Endodermal cell (in vitro differentiated cells): ENCODE measurements around the gene HSD11B2. TPM values are rescaled to one million over a fixed set of nuclear protein-coding genes. Genes with fewer than 3 reads are reported as not detected.
A peak's percentile ranks its signal among the peaks of the same experiment; 100 is the strongest.

ENCODE experiments used
- DNase-seq: peaks from one replicate; pipeline ENCODE4 v3.0.0-alpha.2; 2017
- H3K27ac ChIP-seq: 2 replicates; pipeline ENCODE4 v1.5.1; 2013; ENCODE audit warnings: mild to moderate bottlenecking, low read depth, low read length, moderate library complexity
- H3K27me3 ChIP-seq: 2 replicates; pipeline ENCODE4 v1.6.1; 2013; ENCODE audit warnings: mild to moderate bottlenecking, low read length, moderate library complexity; ENCODE audit not compliant: insufficient read depth, control insufficient read depth, poor library complexity, severe bottlenecking
- H3K36me3 ChIP-seq: 2 replicates; pipeline ENCODE4 v1.7.0; 2013; ENCODE audit warnings: mild to moderate bottlenecking, low read length, moderate library complexity; ENCODE audit not compliant: control insufficient read depth, insufficient read depth
- H3K4me1 ChIP-seq: one replicate; pipeline ENCODE4 v1.7.0; 2013; ENCODE audit warnings: low read length; ENCODE audit not compliant: control insufficient read depth, insufficient read depth
- H3K4me3 ChIP-seq: 2 replicates; pipeline ENCODE4 v1.5.1; 2013; ENCODE audit warnings: mild to moderate bottlenecking, low read length, moderate library complexity
- H3K9ac ChIP-seq: 2 replicates; pipeline ENCODE4 v1.6.1; 2013; ENCODE audit warnings: mild to moderate bottlenecking, low read length, moderate library complexity; ENCODE audit not compliant: poor library complexity, severe bottlenecking; ENCODE audit errors: extremely low read depth
- H3K9me3 ChIP-seq: 2 replicates; pipeline ENCODE4 v1.6.1; 2013; ENCODE audit warnings: mild to moderate bottlenecking, low read length, moderate library complexity; ENCODE audit not compliant: control insufficient read depth
- H3K27ac Mint-ChIP-seq: 2 replicates; pipeline ENCODE4 v1.8.0; 2020; ENCODE audit warnings: mixed read lengths
- H3K27me3 Mint-ChIP-seq: 2 replicates; pipeline ENCODE4 v1.8.0; 2021; ENCODE audit warnings: mild to moderate bottlenecking, mixed read lengths; ENCODE audit not compliant: insufficient read depth
- H3K36me3 Mint-ChIP-seq: 2 replicates; pipeline ENCODE4 v1.8.0; 2020; ENCODE audit warnings: low read depth, mixed read lengths
- H3K4me1 Mint-ChIP-seq: 2 replicates; pipeline ENCODE4 v1.8.0; 2020; ENCODE audit warnings: mixed read lengths
- H3K4me3 Mint-ChIP-seq: 2 replicates; pipeline ENCODE4 v1.8.0; 2020; ENCODE audit warnings: mild to moderate bottlenecking, moderate library complexity, mixed read lengths
- H3K9me3 Mint-ChIP-seq: 2 replicates; pipeline ENCODE4 v1.8.0; 2020; ENCODE audit warnings: mild to moderate bottlenecking, mixed read lengths
- CTCF ChIP-seq: fragments of 200-600 bp; sonication (generic); conservative IDR thresholded peaks from 2 replicates; pipeline ENCODE4 v1.5.0; 2021; ENCODE audit warnings: antibody characterized with exemption, mild to moderate bottlenecking
- WGBS, 2 experiments: methylation state at CpG; one replicate each; pipeline versions ENCODE4 v1.1.5 to v1.1.7; 2013; ENCODE audit warnings: missing lambda C conversion rate in 2 of 2, mixed read lengths in 1 of 2; ENCODE audit not compliant: insufficient coverage in 1 of 2, insufficient read length in 1 of 2; 5-methylcytosine and 5-hydroxymethylcytosine counted together
- total RNA-seq, 2 donors: library from RNA; stranded (reverse); fragmentation: NEBNext Ultra II Directional in 1 of 2; extraction: Animal tissue kit (Norgen Biotek cat#: 25700) in 1 of 2; gene quantifications; 2 replicates in 1 of 2; 3 replicates in 1 of 2; pipeline ENCODE4 v1.2.1, GENCODE V29; 2021

Gene HSD11B2
- total RNA-seq, 2 donors from 2014 or later: 10.4 to 14.7 TPM

GRCh38 chr16:67428146-67428731 is 2.7 kb upstream of the HSD11B2 start:
- peaks cover 24% of the 10 kb centered on the region for H3K27me3 ChIP-seq

GRCh38 chr16:67429053-67429798 is 1.7 kb upstream of the HSD11B2 start:
- H3K4me3 ChIP-seq: no peak overlapping the region
- no peak for TF ChIP-seq CTCF
- Mint-ChIP-seq H3K4me1 (peaks cover 41% of the 10 kb centered on the region), H3K4me3 (no peak overlapping the region), H3K36me3 (no peaks in the 10 kb centered on the region), H3K27ac (no peak overlapping the region), H3K9me3 (no peaks in the 10 kb centered on the region), H3K27me3 (peaks cover 31% of the 10 kb centered on the region)
- WGBS, 2 experiments: 99 to 100% methylated on average over 2 to 3 of the region's 3 CpGs
- H3K4me1 ChIP-seq: peaks cover 14% of the 10 kb centered on the region
- H3K27ac ChIP-seq: no peak overlapping the region
- no peak for DNase-seq
- no peaks in the 10 kb centered on the region for H3K9me3 ChIP-seq
- peaks cover 24% of the 10 kb centered on the region for H3K27me3 ChIP-seq
- no peak overlapping the region for H3K9ac ChIP-seq
- no peaks in the 10 kb centered on the region for H3K36me3 ChIP-seq

More at GRCh38 chr16:67428146-67428731, 2.7 kb upstream of the HSD11B2 start:
- Mint-ChIP-seq H3K9me3 (no peaks in the 10 kb centered on the region), H3K4me1 (peaks cover 45% of the 10 kb centered on the region), H3K36me3 (no peaks in the 10 kb centered on the region), H3K27ac (no peak overlapping the region), H3K27me3 (peaks cover 30% of the 10 kb centered on the region), H3K4me3 (no peak overlapping the region)
- DNase-seq: peak; percentile 95
- Histone ChIP-seq H3K9ac (no peak overlapping the region), H3K9me3 (no peaks in the 10 kb centered on the region), H3K27ac (no peak overlapping the region), H3K4me3 (no peak overlapping the region), H3K36me3 (no peaks in the 10 kb centered on the region), H3K4me1 (peaks cover 21% of the 10 kb centered on the region)
- peak; percentile 94 for TF ChIP-seq CTCF
- WGBS, 2 experiments: 29 to 40% methylated on average over 5 to 11 of the region's 11 CpGs

- Mint-ChIP-seq H3K9me3 (no peaks in the 10 kb centered on the region), H3K36me3 (no peaks in the 10 kb centered on the region), H3K4me3 (peak overlapping the region; percentile 59), H3K27ac (no peak overlapping the region), H3K4me1 (peaks cover 35% of the 10 kb centered on the region), H3K27me3 (peaks cover 33% of the 10 kb centered on the region)
- peak overlapping the region; percentile 56 for H3K4me3 ChIP-seq
- peaks cover 7% of the 10 kb centered on the region for H3K4me1 ChIP-seq
- no peak for TF ChIP-seq CTCF
- H3K36me3 ChIP-seq: no peaks in the 10 kb centered on the region
- peaks cover 24% of the 10 kb centered on the region for H3K27me3 ChIP-seq
- WGBS, 2 experiments: 43 to 72% methylated on average over 3 to 13 of the region's 13 CpGs
- no peaks in the 10 kb centered on the region for H3K9me3 ChIP-seq
- peak overlapping the region; percentile 15 for H3K9ac ChIP-seq
- no peak for DNase-seq
- no peak overlapping the region for H3K27ac ChIP-seq
Measured at GRCh38 chr16:67429799-67430503, 970 bp upstream of the HSD11B2 start.
